ENCODE results near the gene KIAA1328. TPM values are rescaled to one million over a fixed set of nuclear protein-coding genes. Genes with fewer than 3 reads are reported as not detected.

The KIAA1328 gene
- total and polyA plus RNA-seq, 3 donors from 2014 or later, result 19.9 to 48.7 (median 35.0) TPM

DNA sequence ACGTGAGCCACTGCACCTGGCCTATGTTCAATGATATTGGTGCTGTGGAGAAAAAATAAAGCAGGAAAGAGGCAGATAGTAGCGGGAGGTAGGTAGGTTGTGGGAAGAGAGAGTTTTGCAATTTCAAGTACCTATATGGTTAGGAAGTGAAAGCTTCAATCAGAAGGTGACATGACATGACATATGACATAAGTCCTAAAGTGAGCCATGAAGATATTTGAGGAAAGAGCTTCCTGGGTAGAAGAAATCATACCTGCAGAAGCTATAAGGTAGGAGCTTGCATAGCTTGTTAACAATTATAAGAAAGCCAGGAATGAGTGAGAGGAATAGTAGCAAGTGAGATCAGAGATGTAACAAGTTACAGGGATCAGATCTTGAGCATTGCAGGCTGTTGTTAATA lies 4.2 kb downstream of the KIAA1328 start:
- no peak for DNase-seq
- Histone ChIP-seq H3K27me3 (no peaks in the 10 kb centered on the region), H3K9me3 (no peaks in the 10 kb centered on the region), H3K4me1 (no peaks in the 10 kb centered on the region), H3K4me3 (no peak overlapping the region), H3K36me3 (ENCODE audit: low read depth, missing control alignments) (no peaks in the 10 kb centered on the region), H3K27ac (no peak overlapping the region)
- TF ChIP-seq POLR2A (IDR thresholded peaks at IDR 0.05) (no peak), CTCF (IDR thresholded peaks at IDR 0.05) (no peak)
- 95 to 96% methylated on average over 2 of the region's 2 CpGs for WGBS, 2 donors
- intact Hi-C loops (cut with DNase I; ENCODE audit: low total_unique reads), result no loop called here

DNA sequence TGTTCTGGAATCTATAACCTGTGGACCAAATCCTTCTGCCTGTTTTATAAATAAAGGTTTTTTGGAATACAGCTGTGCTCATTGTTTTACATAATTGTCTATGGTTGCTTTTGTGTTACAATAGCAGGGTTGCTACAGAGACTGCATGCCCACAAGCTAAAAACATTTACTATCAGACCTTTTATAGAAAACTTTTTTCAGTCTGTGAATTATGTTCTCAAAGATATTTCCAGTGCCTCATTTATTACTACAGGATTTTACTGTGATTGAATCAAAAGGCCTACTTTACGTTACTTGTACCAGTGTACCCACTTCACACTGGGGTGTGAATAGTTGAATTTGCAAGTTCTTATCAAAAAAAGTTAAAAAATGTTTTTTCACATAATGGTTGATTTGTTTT lies 7.0 kb downstream of the KIAA1328 start:
- no peak for TF ChIP-seq CTCF (IDR thresholded peaks at IDR 0.05)
- TF ChIP-seq POLR2A (IDR thresholded peaks at IDR 0.05), result no peak
- 71 to 72% methylated on average over 1 of the region's 1 CpG for WGBS, 2 donors

DNA sequence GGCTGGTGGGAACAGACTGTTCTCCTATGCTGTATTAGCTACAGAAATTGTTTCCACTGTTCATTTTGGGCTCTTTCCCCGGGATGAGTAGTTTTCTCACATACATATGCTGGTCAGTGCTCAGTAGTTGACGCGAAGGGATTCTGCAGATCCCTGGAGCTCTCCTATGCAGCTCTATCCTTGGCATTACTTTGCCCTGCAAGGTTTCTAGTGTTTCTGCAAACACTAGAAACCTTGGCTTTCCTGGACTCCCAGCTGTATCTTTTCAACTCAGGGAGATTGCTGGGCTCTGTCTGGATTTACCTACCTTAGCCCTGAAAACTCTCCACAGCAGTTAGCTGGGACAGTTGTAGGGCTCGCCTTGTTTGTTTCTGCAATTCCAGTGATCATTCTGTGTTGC lies 10.9 kb downstream of the KIAA1328 start:
- WGBS, 2 donors, result 88 to 94% methylated on average over 4 of the region's 4 CpGs
- Histone ChIP-seq H3K27me3 (no peaks in the 10 kb centered on the region), H3K36me3 (ENCODE audit: low read depth, missing control alignments) (no peaks in the 10 kb centered on the region), H3K4me3 (no peak overlapping the region), H3K9me3 (no peaks in the 10 kb centered on the region), H3K27ac (no peak overlapping the region), H3K4me1 (no peaks in the 10 kb centered on the region)
- intact Hi-C loops (cut with DNase I; ENCODE audit: low total_unique reads), result no loop called here
- no peak for TF ChIP-seq CTCF (IDR thresholded peaks at IDR 0.05)
- no peak for TF ChIP-seq POLR2A (IDR thresholded peaks at IDR 0.05)
- DNase-seq, result no peak

More for the DNA sequence above, 7.0 kb downstream of the KIAA1328 start:
- no peak for DNase-seq
- Histone ChIP-seq H3K4me3 (no peak overlapping the region), H3K9me3 (no peaks in the 10 kb centered on the region), H3K27me3 (no peaks in the 10 kb centered on the region), H3K4me1 (no peaks in the 10 kb centered on the region), H3K36me3 (ENCODE audit: low read depth, missing control alignments) (no peaks in the 10 kb centered on the region), H3K27ac (no peak overlapping the region)
- intact Hi-C loops (cut with DNase I; ENCODE audit: low total_unique reads), result no loop called here

GRCh38 chr18:36843199-36843598 lies 14.3 kb downstream of the KIAA1328 start:
- TF ChIP-seq POLR2A (IDR thresholded peaks at IDR 0.05) (no peak), CTCF (IDR thresholded peaks at IDR 0.05) (no peak)
- H3K27me3 ChIP-seq, result no peaks in the 10 kb centered on the region
- intact Hi-C loops (cut with DNase I; ENCODE audit: low total_unique reads), result no loop called here
- no peaks in the 10 kb centered on the region for H3K36me3 ChIP-seq (ENCODE audit: low read depth, missing control alignments)
- WGBS, 2 donors, result 93 to 94% methylated on average over 5 of the region's 5 CpGs
- DNase-seq, result no peak
- no peaks in the 10 kb centered on the region for H3K4me1 ChIP-seq
- H3K27ac ChIP-seq, result no peak overlapping the region
- H3K9me3 ChIP-seq, result no peaks in the 10 kb centered on the region
- H3K4me3 ChIP-seq, result no peak overlapping the region

DNA sequence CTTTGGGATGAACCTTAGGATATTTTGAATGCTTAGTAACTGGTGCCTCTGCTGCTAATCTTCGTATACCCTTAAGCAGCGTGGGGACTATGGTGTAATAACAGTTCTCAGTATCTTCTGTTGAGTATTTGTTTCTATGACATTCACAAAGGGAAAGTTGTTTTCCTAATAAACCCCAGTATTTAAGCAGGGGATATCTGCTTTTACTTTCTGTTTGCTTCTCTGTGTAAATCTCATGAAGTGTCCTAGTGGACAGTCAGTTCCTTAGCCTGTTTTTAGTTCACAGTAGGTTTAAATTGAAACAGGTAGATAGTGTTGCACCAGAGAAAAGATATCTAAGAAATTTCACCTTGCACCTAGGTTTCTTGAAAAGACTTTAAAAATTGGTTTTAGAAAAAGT lies 14.9 kb downstream of the KIAA1328 start:
- no peak overlapping the region for H3K4me3 ChIP-seq
- H3K9me3 ChIP-seq, result no peaks in the 10 kb centered on the region
- H3K27ac ChIP-seq, result no peak overlapping the region
- no peak for DNase-seq
- H3K36me3 ChIP-seq (ENCODE audit: low read depth, missing control alignments), result no peaks in the 10 kb centered on the region
- H3K4me1 ChIP-seq, result no peaks in the 10 kb centered on the region
- TF ChIP-seq POLR2A (IDR thresholded peaks at IDR 0.05) (no peak), CTCF (IDR thresholded peaks at IDR 0.05) (no peak)
- intact Hi-C loops (cut with DNase I; ENCODE audit: low total_unique reads), result no loop called here
- H3K27me3 ChIP-seq, result no peaks in the 10 kb centered on the region
- 70 to 82% methylated on average over 2 of the region's 2 CpGs for WGBS, 2 donors
